GM21825 (cell line): ENCODE measurements around the gene MAGI2.

Source experiments
- ATAC-seq: cut with Tn5 transposase; IDR thresholded peaks from one replicate; pipeline ENCODE4 v1.9.1; 2021; ENCODE audit warnings: mild to moderate bottlenecking, moderate library complexity; ENCODE audit not compliant: unreplicated experiment

The MAGI2 gene

DNA sequence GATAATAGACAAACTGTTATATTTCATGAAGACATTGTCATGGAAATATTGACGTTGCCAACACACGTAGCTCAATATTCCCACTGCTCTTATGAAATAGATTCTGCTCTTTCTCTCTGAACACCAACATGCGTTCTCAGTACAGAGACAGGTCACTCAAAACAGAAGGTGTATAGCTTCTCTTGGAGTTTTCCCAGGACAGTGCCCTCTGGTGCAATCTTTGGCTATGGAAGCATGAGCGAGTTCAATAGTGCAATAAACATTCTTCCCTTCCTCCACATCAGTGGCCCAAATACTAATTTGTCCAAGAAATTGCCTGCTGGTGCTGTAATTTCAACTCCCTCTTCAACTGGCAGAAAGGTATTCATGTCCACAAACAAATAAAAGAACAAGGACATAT is 145.3 kb downstream of the MAGI2 start:
- no peak for ATAC-seq

DNA sequence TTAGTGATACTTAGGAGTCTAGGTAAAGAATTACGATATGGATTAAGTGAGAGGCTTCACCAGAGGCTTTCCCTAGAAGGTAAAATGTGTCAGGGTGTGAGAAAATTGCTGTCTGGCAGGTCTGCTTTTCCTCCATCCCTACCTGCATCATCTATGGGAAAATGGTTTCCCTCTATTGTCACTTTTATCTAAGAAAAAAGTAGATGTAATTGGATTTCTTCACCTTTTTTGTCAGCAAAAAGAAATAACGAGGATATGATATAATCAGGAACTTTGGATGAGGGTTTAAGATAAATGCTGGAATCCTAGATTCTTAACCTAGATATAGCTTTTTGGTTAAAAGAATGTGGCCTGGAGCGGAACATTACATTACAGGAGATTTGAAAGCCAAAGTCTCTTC is 146.1 kb downstream of the MAGI2 start:
- no peak for ATAC-seq

DNA sequence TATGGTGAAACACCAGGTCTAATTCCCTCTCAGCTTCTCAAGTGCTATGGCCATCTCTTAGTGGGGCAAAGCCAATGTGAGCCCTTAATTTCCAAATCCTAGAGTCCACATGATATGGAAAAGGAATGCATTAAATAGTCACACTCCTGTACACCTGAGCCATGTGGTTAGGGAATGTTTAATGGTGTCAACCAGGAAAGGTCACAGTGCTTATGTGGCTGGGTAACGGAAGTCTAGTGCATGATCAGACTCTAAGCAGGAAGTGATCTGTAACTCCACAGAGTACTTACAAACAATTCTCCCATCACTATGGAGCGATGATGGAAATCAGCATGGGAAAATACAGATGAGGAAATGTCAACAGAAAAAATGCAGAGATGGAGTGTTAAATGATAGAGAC is 148.8 kb downstream of the MAGI2 start:
- no peak for ATAC-seq

DNA sequence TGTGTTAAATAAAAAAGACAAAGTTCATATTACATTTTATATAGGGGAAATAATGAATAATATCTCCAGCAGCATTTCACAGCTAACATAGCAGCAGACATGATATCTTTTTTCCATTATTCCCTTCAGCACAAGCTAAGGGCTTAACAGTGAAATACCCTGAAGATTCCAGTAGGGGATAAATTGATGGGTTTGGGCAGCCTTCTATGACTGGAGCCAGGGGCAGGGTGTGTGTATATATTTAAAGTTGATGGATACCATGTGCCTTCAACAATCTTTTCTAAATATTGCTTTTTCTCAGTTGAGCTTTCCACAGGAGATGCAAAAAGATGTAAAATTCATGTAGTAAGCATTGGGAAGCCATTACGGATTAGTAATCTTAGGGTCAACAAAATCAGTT is 151.2 kb downstream of the MAGI2 start:
- no peak for ATAC-seq

DNA sequence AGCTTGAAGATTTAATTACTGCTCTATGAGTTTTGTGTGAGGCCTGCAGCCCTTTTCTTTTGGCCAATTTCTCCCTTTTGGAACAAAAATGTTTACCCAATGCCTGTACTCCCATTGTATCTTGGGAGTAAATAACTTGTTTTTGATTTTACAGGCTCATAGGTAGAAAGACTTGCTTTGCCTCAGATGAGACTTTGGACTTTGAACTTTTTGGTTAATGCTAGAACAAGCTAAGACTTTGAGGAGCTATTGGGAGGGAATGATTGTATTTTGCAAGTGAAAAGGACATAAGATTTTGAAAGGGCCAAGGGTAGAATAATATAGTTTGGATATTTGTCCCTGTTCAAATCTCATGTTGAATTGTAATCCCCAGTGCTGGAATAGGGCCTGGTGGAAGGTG is 152.0 kb downstream of the MAGI2 start:
- ATAC-seq = no peak

DNA sequence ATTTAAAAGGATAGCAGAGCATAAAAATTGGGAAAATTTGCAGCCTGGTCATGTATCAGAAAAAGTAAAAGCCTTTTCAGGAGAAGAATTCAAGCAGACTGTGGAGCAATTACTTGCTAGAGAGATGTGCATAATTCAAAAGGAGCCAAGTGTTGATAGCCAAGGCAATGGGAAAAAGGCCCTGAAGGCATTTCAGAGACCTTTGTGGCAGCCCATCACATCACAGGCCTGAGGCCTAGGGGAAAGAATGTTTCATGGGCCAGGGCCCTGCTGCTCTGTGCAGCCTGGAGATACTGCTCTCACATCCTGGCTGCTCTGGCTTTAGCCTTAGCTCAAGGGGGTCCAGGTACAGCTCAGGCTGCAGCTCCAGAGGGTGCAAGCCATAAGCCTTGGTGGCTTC is 152.9 kb downstream of the MAGI2 start:
- no peak for ATAC-seq

DNA sequence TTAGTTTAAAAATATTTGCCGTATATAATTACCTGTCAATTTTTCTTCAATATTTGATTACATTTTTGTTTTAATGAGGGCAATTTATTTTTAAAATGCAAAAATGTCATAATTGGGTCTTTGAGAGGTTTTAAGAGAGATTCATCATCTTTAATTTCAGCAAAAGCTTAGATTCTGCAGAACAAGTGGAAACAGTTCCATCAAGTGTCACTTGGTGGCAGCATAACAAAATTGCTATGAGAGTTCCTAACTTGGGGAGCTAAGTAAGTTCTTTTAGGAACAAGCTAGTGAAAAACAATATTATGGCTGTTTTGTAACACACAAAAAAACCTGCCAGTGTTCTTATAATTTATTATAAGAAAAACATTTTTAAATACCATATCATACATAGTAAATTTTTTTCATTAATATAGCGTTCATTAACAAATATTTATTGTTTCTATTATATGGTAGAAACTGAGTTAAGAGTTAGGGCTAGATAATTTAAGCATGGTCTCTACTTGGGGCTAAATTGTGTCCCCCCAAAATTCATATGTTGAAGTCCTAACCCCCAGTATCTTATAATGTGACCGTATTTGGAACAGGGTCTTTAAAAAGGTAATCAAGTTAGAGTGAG is 155.2 kb downstream of the MAGI2 start:
- ATAC-seq = no peak

DNA sequence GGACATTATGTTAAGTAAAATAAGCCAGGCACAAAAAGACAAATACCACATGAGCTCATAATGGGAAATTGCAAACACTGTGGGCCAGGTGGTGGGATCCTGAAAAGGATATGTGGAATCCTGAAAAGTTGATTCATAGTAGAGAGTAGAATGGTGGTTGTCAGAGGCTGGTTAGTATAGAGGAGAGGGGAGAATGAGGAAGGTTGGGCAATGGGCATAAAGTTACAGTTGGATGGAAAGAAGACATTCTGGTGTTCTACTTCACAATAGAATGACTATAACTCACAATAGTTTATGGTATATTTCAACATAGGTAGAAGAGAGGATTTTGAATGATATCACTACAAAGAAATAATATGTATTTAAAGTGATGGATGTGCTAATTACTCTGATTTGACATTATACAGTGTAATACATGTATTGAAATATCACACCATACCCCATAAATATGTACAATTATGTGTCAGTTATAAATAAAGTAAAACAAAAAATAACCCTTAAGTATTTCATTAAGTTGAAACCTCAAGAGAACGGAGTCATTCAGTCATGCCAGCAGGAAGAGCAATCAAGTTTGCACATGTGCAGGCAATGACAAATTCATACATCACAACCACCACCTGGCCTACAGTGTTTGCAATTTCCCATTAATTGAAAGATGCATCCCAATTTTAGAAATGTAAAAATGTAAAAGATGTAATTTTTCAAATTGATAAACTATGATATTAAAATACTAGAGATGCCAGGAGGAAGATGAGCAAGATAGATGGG is 156.7 kb downstream of the MAGI2 start:
- ATAC-seq = no peak

DNA sequence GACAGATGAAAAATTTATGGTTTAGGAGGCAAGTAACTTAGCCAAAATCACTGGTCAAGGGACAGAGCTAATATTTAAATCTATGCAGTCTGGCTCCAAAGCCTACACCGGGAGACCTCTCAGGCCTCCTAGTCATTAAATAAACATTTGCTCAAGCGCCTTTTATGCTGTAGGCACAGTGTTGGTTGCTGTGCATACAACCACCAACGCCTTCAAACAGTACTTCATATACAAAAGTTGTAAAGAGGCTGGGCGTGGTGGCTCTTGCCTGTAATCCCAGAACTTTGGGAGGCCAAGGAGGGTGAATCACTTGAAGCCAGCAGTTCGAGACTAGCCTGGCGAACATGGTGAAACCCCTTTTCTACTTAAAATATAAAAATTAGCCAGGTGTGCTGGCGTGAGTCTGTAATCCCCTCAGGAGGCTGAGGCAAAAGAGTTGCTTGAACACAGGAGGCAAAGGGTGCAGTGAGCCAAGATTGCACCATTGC is 159.8 kb downstream of the MAGI2 start:
- no peak for ATAC-seq

DNA sequence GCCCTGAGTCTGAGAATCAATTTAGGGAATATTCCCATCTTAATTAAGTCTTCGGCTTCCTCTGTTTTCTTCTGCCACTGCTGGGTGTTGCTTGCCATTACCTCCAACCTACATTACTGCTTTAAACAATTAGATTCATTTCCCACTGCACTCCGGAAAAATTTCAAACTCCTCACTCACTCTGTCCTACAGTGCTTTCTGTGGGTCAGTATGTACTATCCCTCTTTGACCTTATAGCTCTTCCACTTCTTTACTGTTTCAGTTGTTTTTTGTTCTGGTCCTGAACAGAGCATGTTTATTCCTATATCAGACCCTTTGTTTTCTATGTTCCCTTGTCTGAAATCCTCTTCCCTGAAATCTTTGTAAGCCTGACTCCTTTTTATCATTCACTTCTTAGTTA is 160.6 kb downstream of the MAGI2 start:
- ATAC-seq = no peak

DNA sequence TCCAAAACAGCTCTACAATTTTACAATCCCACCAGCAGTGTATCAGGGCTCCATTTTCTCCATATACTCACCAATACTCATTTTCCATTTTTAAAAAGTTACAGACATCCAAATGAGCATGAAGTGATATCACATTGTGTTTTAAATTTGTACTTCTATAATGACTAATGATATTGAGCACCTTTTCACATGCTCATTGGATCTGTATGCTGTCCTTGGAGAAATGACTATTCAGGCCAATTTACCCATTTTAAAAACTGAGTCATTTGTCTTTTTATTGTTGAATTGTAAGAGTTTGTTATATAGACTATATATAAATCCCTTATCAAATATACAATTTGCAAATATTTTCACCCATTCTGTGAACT is 162.0 kb downstream of the MAGI2 start:
- no peak for ATAC-seq

DNA sequence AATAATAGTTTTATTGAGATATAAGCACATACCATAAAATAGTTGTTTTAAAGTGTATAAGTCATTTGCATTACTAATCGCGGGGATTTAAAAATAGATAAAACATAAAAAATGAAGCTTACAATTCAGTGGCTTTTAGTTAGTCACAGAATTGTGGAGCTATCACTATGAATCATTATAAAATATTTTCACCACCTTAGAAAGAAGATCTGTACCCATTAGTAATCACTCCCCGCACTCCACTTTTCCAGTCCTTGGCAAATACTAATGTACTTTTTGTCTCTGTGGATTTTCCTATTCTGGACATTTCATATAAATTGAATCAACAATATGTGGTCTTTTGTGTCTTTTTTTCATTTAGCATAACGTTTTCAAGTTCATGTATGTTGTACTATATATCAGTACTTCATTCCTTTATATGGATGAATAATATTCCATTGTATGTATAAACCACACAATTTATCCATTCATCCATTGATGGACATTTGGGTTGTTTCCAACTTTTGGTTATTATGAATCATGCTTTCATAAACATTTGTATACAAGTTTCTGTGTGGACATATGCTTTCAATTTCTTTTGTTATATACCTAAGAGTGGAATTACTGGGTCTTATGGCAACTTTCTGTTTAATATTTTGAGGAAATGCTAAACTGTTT is 162.5 kb downstream of the MAGI2 start:
- ATAC-seq = no peak

DNA sequence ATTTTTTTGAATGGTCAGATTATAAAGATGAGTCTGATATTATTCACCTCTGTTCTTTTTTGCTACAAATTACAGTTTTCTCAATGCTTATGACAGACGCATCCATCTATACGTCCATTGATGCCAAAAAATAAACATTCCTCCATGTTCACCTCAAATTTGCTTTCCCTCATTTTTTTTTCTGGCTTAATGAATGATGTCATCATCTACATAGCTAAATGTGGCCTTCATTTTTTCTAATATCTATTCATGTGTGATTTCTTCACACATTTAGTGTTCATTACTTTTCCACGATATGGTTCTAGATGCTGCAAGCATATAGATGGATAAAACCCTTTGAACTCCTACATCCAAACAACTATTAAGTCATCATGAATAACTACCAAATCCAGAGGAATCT is 163.1 kb downstream of the MAGI2 start:
- ATAC-seq = no peak

DNA sequence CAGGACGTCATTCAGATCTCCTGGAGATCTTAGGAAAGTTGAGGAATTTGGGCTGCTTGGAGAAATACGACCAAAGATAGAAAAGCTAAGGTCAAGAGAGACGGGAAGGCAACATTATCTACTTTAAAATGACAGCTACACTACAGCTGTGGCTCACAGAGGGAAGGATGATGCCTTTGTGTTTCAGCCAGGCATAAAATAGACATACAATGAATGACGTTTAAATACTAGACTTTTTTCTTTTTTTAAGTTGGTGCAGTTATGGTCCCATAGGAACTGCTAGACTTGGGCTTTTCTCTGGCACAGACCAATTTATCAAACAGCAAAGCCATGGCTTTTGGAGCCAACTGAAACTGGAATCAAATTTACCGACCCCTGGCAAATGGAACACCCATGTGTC is 164.8 kb downstream of the MAGI2 start:
- no peak for ATAC-seq

DNA sequence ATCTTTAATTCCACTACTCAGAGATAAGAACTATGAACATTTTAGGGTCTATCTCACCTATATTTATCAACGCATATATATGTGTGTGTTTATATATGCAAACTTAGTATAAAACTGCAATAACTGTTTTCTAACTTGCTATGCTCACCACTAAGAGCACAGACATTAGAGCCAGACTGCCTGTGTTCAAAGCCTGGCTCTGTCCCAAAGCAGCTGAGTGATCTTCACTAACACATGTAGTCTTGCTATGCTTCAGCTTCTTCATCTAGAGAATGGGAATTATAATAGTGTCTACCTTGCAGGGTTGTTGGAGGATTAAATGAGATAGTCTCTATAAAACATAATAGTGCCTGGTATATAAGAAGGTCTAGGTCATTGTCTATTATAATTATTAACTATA is 165.5 kb downstream of the MAGI2 start:
- ATAC-seq = no peak

DNA sequence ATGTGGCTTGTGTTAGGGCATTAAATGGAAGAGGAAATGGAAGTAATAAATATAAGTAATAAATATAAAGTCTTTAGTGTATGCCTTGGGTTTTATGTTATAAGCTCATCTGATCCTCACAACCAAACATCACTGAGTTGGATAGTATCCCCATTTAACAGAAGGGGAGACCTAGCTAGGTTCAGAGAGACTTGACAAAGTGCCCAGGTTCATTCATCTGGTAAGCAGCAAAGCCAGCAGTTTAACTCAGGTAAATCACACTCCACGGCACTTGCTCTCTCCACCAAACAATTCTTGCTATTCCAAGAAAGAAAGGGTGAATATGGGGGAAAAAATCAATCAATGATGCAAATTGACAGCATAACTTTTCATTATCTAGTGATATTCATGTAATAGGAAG is 167.3 kb downstream of the MAGI2 start:
- no peak for ATAC-seq

DNA sequence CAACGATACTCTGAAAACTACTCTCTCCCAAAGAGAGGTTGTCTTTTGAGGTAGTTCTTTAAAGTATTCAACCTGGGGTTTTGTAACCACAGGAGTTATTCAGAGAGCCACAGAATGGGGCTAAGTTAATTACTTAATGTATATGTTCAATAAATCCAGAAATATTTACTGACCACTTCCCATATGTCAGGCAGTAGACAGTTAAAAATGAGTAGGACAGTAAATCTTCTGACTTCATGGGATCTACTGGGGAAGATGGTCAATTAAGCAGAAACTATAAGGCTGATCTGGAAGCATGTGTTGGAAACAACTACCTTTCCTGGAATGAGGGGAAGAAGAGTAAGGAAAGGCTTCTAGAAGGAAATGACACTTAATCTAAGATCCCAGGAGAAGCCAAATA is 167.7 kb downstream of the MAGI2 start:
- ATAC-seq = no peak

DNA sequence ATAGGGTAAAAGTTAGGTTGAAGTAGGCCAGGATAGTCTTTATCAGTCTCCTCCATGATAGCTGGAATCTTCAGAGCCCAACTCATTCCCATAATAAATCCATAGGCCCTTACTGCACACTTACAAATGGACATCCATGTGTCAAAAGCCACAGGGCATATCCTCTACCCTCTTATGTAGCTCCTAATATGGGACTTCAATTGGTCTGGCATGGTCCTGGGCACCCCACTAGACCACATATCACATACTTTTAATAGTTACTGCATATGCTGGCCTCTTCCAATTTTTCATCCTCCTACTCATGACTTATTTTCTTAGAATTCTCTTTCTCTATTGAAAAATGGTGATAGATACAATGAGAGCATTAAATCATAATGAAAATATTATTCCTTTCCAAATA is 169.3 kb downstream of the MAGI2 start:
- no peak for ATAC-seq

DNA sequence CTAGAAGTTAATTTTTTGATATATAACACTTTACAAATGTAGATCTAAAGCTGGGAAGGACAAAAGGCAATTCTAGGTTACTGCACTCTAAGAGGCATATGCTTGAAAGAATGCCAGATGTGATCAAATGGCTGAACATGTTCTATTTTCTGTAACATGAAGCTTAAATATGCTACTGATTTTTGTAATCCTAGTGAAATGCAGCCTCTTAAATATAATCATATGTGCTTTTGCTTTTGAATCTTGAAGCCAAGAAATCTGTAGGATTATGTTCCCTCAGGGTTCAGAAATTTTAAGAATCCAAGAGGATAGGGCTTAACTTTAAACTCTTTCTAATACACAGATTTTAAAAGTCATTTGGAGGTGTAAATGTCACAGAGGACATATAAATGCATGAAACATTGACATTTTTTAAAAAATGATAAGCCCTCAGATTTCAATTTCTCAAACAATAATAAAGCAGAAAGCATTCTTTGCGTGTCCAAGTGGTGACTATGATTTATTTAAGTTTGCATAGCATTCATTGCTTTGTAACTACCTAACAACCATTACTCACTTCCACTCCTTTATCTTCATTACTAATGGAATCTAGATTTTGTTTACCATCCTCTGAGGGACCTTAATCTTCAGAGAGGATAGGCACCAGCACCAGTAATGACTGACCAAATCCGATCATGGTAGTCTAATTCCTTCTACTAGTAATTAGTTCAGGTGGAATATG is 170.4 kb downstream of the MAGI2 start:
- ATAC-seq = no peak

DNA sequence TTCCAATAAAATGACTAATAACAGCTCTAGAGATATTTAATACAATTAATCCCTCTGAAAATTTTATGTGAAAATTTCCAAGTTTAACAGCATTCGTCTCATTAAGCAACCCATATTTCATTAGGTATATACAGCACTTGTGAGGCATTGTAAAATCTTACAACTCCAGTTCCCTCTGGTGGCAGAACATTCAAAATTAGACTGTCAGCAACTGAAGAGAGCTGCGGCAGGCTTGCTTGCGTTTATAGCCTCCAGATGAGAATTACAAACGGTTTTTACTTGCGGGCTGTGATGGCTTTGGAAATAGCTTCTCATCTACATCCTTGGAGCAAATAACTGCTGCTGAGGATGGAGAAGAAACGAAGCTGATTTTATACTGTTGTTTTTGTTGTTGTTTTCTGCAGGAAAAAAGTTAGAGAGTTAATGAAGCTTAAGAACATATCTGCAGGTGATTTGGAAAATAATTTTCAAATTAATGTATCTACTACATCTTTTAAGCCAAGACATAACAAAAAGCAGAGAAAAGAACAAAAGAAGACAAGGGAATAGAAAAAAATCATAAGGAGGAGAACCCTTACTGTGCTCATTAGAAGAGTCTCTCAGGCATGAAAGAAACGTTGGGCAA is 171.3 kb downstream of the MAGI2 start:
- ATAC-seq = no peak

DNA sequence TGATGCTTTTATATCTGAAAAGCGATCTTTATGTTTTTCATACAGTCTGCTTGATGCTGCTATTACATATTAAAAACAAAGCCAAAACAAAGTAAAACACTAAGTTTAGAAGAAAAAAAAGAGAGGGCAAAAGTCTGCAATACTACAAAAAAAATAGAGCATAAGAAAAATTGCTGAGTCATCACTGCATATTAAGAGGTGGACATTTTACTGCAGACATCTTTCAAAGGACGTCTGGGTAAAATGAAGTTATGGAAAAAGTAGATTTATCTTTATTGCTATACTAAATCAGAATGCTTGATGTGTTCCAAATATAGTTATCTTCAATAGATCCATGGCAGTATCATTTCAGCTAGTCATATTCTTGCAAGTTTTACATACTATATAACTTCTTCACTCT is 172.0 kb downstream of the MAGI2 start:
- no peak for ATAC-seq
